Effector memory CD4-positive, alpha-beta T cell (primary cell): ENCODE measurements around the gene IFT57.

Experiments
- DNase-seq, 3 donors: peaks; one replicate each; pipeline ENCODE4 v3.0.0-alpha.2; 2020
- H3K27ac ChIP-seq: 2 replicates; pipeline ENCODE4 v1.7.0; 2013; ENCODE audit warnings: mild to moderate bottlenecking, low read length, moderate library complexity; ENCODE audit not compliant: insufficient read depth, poor library complexity, severe bottlenecking
- H3K27me3 ChIP-seq: replicated peaks from 2 replicates; pipeline ENCODE4 v1.7.0; 2013; ENCODE audit warnings: mild to moderate bottlenecking, low read length; ENCODE audit not compliant: insufficient read depth, control insufficient read depth, poor library complexity, severe bottlenecking
- H3K36me3 ChIP-seq: 2 replicates; pipeline ENCODE4 v1.7.0; 2013; ENCODE audit warnings: mild to moderate bottlenecking, low read length, moderate library complexity; ENCODE audit not compliant: control insufficient read depth, insufficient read depth
- H3K4me1 ChIP-seq: 2 replicates; pipeline ENCODE4 v1.7.0; 2013; ENCODE audit warnings: low read length, mild to moderate bottlenecking; ENCODE audit not compliant: control insufficient read depth, insufficient read depth, poor library complexity, severe bottlenecking
- H3K4me3 ChIP-seq: 2 replicates; pipeline ENCODE4 v1.7.0; 2013; ENCODE audit warnings: low read length, low read depth, mild to moderate bottlenecking; ENCODE audit not compliant: insufficient read depth, poor library complexity, severe bottlenecking
- H3K9me3 ChIP-seq: 2 replicates; pipeline ENCODE4 v1.7.0; 2013; ENCODE audit warnings: mild to moderate bottlenecking, low read length, moderate library complexity; ENCODE audit not compliant: control insufficient read depth

The IFT57 gene

DNA sequence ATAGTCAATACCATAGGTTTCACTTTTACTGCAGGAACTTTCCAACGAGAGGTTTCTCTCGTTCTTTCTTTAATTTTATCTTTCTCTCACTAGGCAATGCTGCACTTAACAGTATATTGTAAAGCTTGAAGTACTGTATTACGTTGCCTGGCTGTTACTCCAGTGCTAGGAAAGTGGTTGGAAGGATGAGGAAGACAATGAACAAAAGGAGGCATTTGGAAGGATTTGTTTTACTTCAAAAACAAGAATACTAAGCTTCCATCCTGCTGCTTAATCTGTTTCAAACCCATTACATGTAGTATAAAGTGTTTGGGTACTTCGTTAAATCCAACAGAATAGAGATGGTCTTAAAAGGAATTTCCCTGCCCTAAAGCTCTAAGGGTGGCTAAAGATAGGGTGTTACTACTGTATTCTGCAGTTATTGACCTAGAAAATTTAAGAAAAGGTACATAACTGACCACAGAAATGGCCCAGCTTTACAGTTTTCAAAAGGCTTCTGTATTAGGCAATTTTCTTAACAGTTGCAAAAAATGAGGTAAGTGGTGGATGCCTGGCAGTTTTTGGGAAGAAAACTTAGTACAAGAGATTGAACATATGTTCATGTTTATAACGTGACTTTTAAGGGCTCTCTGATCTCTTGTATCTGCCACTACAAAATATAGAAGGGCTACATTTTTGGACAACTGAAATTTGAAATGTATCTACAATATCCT is 785 bp upstream of the IFT57 start:
- Histone ChIP-seq H3K4me3 (peak overlapping the region; percentile 77), H3K27me3 (no peaks in the 10 kb centered on the region), H3K4me1 (peaks cover 19% of the 10 kb centered on the region), H3K27ac (peak overlapping the region; percentile 91), H3K9me3 (no peaks in the 10 kb centered on the region), H3K36me3 (no peaks in the 10 kb centered on the region)
- DNase-seq: no peak

DNA sequence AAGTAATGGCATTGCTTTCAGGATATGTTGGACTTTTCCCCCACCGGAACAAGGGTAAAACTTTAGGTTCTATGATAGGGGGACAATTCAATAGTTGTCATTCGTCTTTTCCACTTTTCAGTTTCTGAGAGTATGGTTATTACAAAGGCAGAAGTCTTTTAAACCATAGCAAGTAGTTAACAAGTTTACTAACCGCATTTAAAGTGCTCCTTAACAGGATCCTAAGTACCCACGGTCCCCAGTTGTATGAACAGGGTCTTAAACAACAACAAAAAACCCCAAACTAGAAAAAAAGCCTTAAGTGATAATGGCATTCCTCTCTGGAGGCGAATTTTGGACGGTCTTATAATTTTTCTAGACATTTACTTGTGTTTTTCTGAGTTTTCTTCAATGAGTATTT is 831 bp downstream of the IFT57 start:
- H3K27ac ChIP-seq: peak overlapping the region; percentile 91
- H3K4me1 ChIP-seq: peaks cover 19% of the 10 kb centered on the region
- no peaks in the 10 kb centered on the region for H3K27me3 ChIP-seq
- no peaks in the 10 kb centered on the region for H3K36me3 ChIP-seq
- peak overlapping the region; percentile 77 for H3K4me3 ChIP-seq
- no peaks in the 10 kb centered on the region for H3K9me3 ChIP-seq
- DNase-seq: no peak

DNA sequence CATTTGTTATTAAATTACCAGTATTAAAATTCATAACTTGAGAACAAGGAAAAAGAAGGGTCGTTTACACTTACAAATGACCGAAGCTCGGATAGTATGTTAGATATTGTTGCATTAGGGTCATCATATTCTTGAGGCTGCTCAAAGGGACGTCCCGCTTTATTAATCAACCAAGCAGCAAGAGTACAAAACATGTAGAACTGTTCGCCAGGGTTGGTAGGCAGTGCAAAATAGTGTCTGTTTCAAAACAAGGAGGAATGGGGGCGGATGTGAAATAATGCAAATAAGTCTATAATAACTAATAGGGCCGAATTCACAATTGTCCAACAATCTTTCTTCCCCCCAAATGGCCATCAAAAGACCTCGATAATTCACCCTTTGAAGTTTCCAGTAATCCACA is 2.9 kb downstream of the IFT57 start:
- DNase-seq: no peak
- Histone ChIP-seq H3K4me3 (no peak overlapping the region), H3K27me3 (no peaks in the 10 kb centered on the region), H3K27ac (no peak overlapping the region), H3K4me1 (peaks cover 19% of the 10 kb centered on the region), H3K36me3 (no peaks in the 10 kb centered on the region), H3K9me3 (no peaks in the 10 kb centered on the region)

DNA sequence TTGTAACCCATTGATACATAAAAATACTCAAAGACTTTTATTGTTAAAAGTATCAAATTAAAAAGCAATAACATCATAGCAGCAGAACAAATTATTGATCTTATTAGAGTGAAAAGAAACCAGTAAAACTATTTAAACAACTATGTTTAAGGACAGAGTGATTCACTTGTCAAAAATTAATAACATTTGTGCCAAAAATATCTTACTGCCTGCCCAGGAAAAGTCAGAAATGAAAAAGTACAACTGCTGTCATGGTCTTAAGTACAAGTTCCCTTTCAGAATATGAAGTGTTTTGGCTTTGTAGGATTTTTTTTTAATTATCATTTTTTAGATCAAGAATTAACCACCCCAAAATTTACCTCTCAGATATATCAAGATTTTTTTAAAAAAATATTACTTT is 3.4 kb downstream of the IFT57 start:
- H3K9me3 ChIP-seq: no peaks in the 10 kb centered on the region
- no peak for DNase-seq
- H3K4me1 ChIP-seq: peaks cover 15% of the 10 kb centered on the region
- no peak overlapping the region for H3K27ac ChIP-seq
- H3K36me3 ChIP-seq: no peaks in the 10 kb centered on the region
- H3K4me3 ChIP-seq: no peak overlapping the region
- no peaks in the 10 kb centered on the region for H3K27me3 ChIP-seq

DNA sequence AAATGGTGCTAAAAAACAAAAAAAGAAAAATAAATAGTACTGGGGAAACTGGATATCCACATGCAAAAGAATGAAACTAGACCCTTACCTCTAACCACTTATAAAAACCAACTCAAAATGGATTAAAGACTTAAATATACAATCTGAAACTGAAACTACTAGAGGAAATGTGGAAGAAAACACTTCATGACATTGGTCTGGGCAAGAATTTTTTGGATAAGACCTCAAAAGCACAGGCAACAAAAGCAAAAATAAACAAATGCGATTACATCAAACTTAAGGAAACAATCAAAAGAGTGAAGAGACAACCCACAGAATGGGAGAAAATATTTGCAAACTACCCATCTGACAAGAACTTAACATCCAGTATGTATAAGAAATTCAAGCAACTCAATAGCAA is 6.4 kb downstream of the IFT57 start:
- peaks cover 7% of the 10 kb centered on the region for H3K4me1 ChIP-seq
- no peaks in the 10 kb centered on the region for H3K9me3 ChIP-seq
- H3K4me3 ChIP-seq: no peak overlapping the region
- H3K27ac ChIP-seq: no peak overlapping the region
- no peak for DNase-seq
- peaks cover 9% of the 10 kb centered on the region for H3K36me3 ChIP-seq
- no peaks in the 10 kb centered on the region for H3K27me3 ChIP-seq

DNA sequence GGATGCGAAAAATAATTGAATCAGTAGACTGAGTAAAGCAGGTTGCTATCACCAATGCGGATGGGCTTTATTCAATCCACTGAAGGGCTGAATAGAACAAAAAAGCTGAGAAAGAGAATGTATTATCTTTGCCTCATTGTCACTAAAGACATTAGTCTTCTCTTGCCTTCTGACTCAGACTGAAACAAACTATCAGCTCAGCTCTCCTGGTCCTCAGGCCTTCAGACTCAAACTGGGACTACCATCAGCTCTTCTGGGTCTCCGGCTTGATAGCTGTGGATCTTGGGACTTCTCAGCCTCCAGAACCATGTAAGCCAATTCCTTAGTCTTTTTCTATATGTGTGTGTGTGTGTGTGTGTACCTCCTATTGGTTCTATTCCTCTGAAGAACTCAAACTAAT is 12.6 kb downstream of the IFT57 start:
- H3K27me3 ChIP-seq: no peaks in the 10 kb centered on the region
- H3K36me3 ChIP-seq: peaks cover 14% of the 10 kb centered on the region
- H3K4me3 ChIP-seq: no peak overlapping the region
- DNase-seq: no peak
- H3K4me1 ChIP-seq: no peaks in the 10 kb centered on the region
- no peaks in the 10 kb centered on the region for H3K9me3 ChIP-seq
- H3K27ac ChIP-seq: no peak overlapping the region

DNA sequence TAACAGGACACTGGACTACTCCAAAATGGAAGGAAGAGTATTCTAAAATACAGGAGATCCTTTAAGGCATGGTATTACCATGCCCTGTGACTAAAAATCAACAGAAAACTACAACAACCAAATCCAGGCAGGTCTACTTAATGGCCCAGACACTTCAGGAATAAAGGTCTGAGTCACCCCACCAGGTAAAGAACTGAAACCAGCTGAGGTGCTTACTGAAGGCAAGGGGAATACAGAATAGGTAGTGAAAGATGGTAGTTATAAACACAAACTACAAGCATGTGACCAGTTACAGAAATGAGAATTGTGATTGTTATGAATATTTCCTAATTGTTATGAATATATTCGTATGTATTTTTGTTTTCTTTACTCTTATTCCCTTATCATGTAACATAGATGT is 13.4 kb downstream of the IFT57 start:
- DNase-seq: no peak
- Histone ChIP-seq H3K27me3 (no peaks in the 10 kb centered on the region), H3K27ac (no peak overlapping the region), H3K4me3 (no peak overlapping the region), H3K4me1 (no peaks in the 10 kb centered on the region), H3K9me3 (no peaks in the 10 kb centered on the region), H3K36me3 (peaks cover 14% of the 10 kb centered on the region)

DNA sequence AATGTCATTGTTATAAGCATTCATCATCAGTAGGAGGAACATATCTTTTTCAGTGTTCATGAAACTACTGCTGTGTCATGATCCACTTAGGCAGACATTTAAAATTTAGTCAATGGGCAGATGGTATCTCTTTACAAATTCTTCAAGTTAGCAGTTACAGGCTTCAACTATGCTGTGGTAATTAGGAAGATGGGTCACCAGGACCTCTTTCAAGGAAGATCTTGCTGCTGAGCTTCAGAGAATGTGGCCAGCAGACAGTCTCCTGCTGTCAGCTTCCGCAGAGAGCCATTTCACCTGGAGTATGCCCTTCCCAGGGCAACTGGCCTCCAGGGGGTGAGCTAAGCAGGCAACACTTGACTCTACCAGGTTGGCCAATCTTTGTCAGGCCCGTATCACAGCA is 19.4 kb downstream of the IFT57 start:
- H3K36me3 ChIP-seq: no peaks in the 10 kb centered on the region
- H3K27ac ChIP-seq: no peak overlapping the region
- no peaks in the 10 kb centered on the region for H3K4me1 ChIP-seq
- H3K4me3 ChIP-seq: no peak overlapping the region
- H3K27me3 ChIP-seq: no peaks in the 10 kb centered on the region
- H3K9me3 ChIP-seq: no peaks in the 10 kb centered on the region
- no peak for DNase-seq

DNA sequence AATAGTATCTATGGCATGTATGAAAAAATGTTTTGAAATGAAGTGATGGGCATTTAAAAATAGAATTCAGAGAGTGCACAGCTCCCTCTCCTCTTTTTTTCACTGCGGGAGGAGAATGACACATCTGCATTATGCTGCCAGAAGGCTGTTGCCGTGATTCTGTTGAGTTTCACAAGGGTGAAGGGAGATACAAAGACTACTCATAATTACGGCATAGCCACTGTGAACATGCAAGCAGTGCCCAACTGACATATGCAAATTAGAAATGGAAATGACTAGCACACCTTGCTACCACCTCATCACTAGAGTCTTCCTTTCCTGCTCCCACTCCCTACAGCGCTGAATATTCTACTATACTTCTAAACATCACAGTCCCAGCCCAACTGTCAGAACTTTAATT is 20.1 kb downstream of the IFT57 start:
- no peak for DNase-seq
- H3K9me3 ChIP-seq: no peaks in the 10 kb centered on the region
- no peaks in the 10 kb centered on the region for H3K4me1 ChIP-seq
- no peaks in the 10 kb centered on the region for H3K36me3 ChIP-seq
- no peaks in the 10 kb centered on the region for H3K27me3 ChIP-seq
- H3K27ac ChIP-seq: no peak overlapping the region
- H3K4me3 ChIP-seq: no peak overlapping the region

DNA sequence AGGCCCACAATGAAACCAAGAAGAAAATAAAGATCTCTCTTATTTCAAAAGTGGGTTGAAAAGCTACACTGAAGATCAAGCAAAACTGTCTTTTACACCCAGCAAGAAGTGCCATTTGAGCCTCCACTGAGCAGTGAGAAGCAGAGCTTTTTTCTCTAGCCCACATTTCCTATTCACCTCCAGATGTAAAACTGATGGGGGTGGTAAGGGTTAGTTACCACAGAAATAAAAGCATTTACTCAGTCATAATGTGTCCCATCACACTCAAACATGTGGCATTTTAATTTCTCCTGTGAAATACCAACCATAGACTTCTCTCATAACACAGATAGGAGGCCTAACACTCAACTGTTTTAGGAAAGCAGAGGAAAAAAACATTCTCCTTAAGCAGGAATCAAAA is 21.0 kb downstream of the IFT57 start:
- Histone ChIP-seq H3K27me3 (no peaks in the 10 kb centered on the region), H3K27ac (no peak overlapping the region)

More for the DNA sequence above, 21.0 kb downstream of the IFT57 start:
- no peak for DNase-seq
- Histone ChIP-seq H3K36me3 (no peaks in the 10 kb centered on the region), H3K4me3 (no peak overlapping the region), H3K9me3 (no peaks in the 10 kb centered on the region), H3K4me1 (no peaks in the 10 kb centered on the region)
